ENCODE measurements around the gene AGAP4.
A peak's percentile ranks its signal among the peaks of the same experiment; 100 is the strongest.
"Not testable (repeated sequence)": the region's sequence is repeated elsewhere in the genome, so short reads cannot be mapped to it uniquely, and the experiment has no call there.

The AGAP4 gene

GRCh38 chr10:45847400-45847799 is at the start of gene AGAP4:
AGAP4 (minus strand) TSS chr10:45847500; CDS start chr10:45847347, 153 bp downstream.
- DNase-seq (ENCODE audit: low spot score), result not testable (repeated sequence)

GRCh38 chr10:45890721-45891120 is 43.4 kb upstream of the AGAP4 start:
- not testable (repeated sequence) for DNase-seq (ENCODE audit: low spot score)

- not testable (repeated sequence) for DNase-seq (ENCODE audit: low spot score)
Measured at GRCh38 chr10:45889539-45890230, 42.4 kb upstream of the AGAP4 start.

GRCh38 chr10:45882880-45883279 is 35.6 kb upstream of the AGAP4 start:
- not testable (repeated sequence) for DNase-seq (ENCODE audit: low spot score)

- not testable (repeated sequence) for DNase-seq (ENCODE audit: low spot score)
Measured at GRCh38 chr10:45865404-45865803, 18.1 kb upstream of the AGAP4 start.

GRCh38 chr10:45864264-45864663 is 17.0 kb upstream of the AGAP4 start:
- DNase-seq (ENCODE audit: low spot score), result not testable (repeated sequence)

- DNase-seq (ENCODE audit: low spot score), result peak; percentile 19
Measured at GRCh38 chr10:45863632-45864031, 16.3 kb upstream of the AGAP4 start.

GRCh38 chr10:45857931-45858330 is 10.6 kb upstream of the AGAP4 start:
- not testable (repeated sequence) for DNase-seq (ENCODE audit: low spot score)

GRCh38 chr10:45848467-45848866 is 1.2 kb upstream of the AGAP4 start:
- DNase-seq (ENCODE audit: low spot score), result peak; percentile 66

- not testable (repeated sequence) for DNase-seq (ENCODE audit: low spot score)
Measured at GRCh38 chr10:45822918-45823317, 24.4 kb downstream of the AGAP4 start.

- not testable (repeated sequence) for DNase-seq (ENCODE audit: low spot score)
Measured at GRCh38 chr10:45820107-45820830, 27.0 kb downstream of the AGAP4 start.

- no peak for DNase-seq (ENCODE audit: low spot score)
Measured at GRCh38 chr10:45819552-45819951, 27.7 kb downstream of the AGAP4 start.

- DNase-seq (ENCODE audit: low spot score), result no peak
Measured at GRCh38 chr10:45817912-45818311, 29.4 kb downstream of the AGAP4 start.

- no peak for DNase-seq (ENCODE audit: low spot score)
Measured at GRCh38 chr10:45817130-45817859, 30.0 kb downstream of the AGAP4 start.

- DNase-seq (ENCODE audit: low spot score), result not testable (repeated sequence)
Measured at GRCh38 chr10:45814146-45814545, 33.2 kb downstream of the AGAP4 start.

- DNase-seq (ENCODE audit: low spot score), result not testable (repeated sequence)
Measured at GRCh38 chr10:45812959-45813358, 34.3 kb downstream of the AGAP4 start.

GRCh38 chr10:45811075-45811474 is 36.2 kb downstream of the AGAP4 start:
- DNase-seq (ENCODE audit: low spot score), result no peak

- peak; percentile 52 for DNase-seq (ENCODE audit: low spot score)
Measured at GRCh38 chr10:45809837-45810236, 37.5 kb downstream of the AGAP4 start.

GRCh38 chr10:45804996-45805395 is 42.3 kb downstream of the AGAP4 start:
- not testable (repeated sequence) for DNase-seq (ENCODE audit: low spot score)

- DNase-seq (ENCODE audit: low spot score), result not testable (repeated sequence)
Measured at GRCh38 chr10:45803060-45804010, 44.0 kb downstream of the AGAP4 start.

- not testable (repeated sequence) for DNase-seq (ENCODE audit: low spot score)
Measured at GRCh38 chr10:45794761-45795160, 52.5 kb downstream of the AGAP4 start.

Data from hematopoietic multipotent progenitor cell treated with erythropoietin and hydrocortisone succinate and interleukin-3 and kit ligand, for 15 days (in vitro differentiated cells).